Esophagus mucosa (tissue), 1 donor: ENCODE measurements around the gene GATAD2B. TPM values are rescaled to one million over a fixed set of nuclear protein-coding genes. Genes with fewer than 3 reads are reported as not detected.
"Not testable (repeated sequence)": the region's sequence is repeated elsewhere in the genome, so short reads cannot be mapped to it uniquely, and the experiment has no call there.

ENCODE experiments used
- ATAC-seq: fragments of 200-7000 bp; cut with Tn5 transposase; one replicate; pipeline ENCODE4 v1.9.1; 2020
- total RNA-seq: library from RNA; stranded (reverse); gene quantifications from one replicate; pipeline ENCODE4 v1.2.4, GENCODE V29; 2023
- donor health status: DM: yes; HTN: yes; CAD: no.

The GATAD2B gene
- total RNA-seq, 1 donor from 2014 or later = 17.9 TPM

GRCh38 chr1:153882296-153882912 lies 40.4 kb downstream of the GATAD2B start:
- no peak for ATAC-seq

- no peak for ATAC-seq
Observed at GRCh38 chr1:153881751-153882150, 41.0 kb downstream of the GATAD2B start.

- peak; percentile 92 for ATAC-seq
Observed at GRCh38 chr1:153880962-153881361, 41.8 kb downstream of the GATAD2B start.

GRCh38 chr1:153880024-153880423 lies 42.7 kb downstream of the GATAD2B start:
- no peak for ATAC-seq

GRCh38 chr1:153877112-153877511 lies 45.7 kb downstream of the GATAD2B start:
- ATAC-seq = no peak

- no peak for ATAC-seq
Observed at GRCh38 chr1:153872934-153873333, 49.8 kb downstream of the GATAD2B start.

- ATAC-seq = no peak
Observed at GRCh38 chr1:153872331-153872730, 50.4 kb downstream of the GATAD2B start.

GRCh38 chr1:153869486-153869885 lies 53.3 kb downstream of the GATAD2B start:
- ATAC-seq = no peak

GRCh38 chr1:153866045-153866850 lies 56.5 kb downstream of the GATAD2B start:
- no peak for ATAC-seq

- no peak for ATAC-seq
Observed at GRCh38 chr1:153860285-153860684, 62.5 kb downstream of the GATAD2B start.

- no peak for ATAC-seq
Observed at GRCh38 chr1:153857505-153857904, 65.3 kb downstream of the GATAD2B start.

- no peak for ATAC-seq
Observed at GRCh38 chr1:153856763-153857162, 66.0 kb downstream of the GATAD2B start.

GRCh38 chr1:153852170-153852569 lies 70.6 kb downstream of the GATAD2B start:
- ATAC-seq = no peak

- ATAC-seq = no peak
Observed at GRCh38 chr1:153849487-153850185, 73.1 kb downstream of the GATAD2B start.

GRCh38 chr1:153848805-153849204 lies 74.0 kb downstream of the GATAD2B start:
- ATAC-seq = no peak

- ATAC-seq = no peak
Observed at GRCh38 chr1:153845158-153845557, 77.6 kb downstream of the GATAD2B start.

- not testable (repeated sequence) for ATAC-seq
Observed at GRCh38 chr1:153844349-153844748, 78.4 kb downstream of the GATAD2B start.

- no peak for ATAC-seq
Observed at GRCh38 chr1:153842006-153842471, 80.7 kb downstream of the GATAD2B start.

GRCh38 chr1:153841463-153841994 lies 81.2 kb downstream of the GATAD2B start:
- ATAC-seq = no peak

- not testable (repeated sequence) for ATAC-seq
Observed at GRCh38 chr1:153840774-153841173, 82.0 kb downstream of the GATAD2B start.

GRCh38 chr1:153833968-153834367 lies 88.8 kb downstream of the GATAD2B start:
- ATAC-seq = not testable (repeated sequence)

- ATAC-seq = no peak
Observed at GRCh38 chr1:153833171-153833570, 89.6 kb downstream of the GATAD2B start.

GRCh38 chr1:153832293-153832692 lies 90.5 kb downstream of the GATAD2B start:
- no peak for ATAC-seq
